Measurements from ENCODE around the gene ENGASE.
"Not testable (repeated sequence)": the region's sequence is repeated elsewhere in the genome, so short reads cannot be mapped to it uniquely, and the experiment has no call there.

ENGASE gene

DNA sequence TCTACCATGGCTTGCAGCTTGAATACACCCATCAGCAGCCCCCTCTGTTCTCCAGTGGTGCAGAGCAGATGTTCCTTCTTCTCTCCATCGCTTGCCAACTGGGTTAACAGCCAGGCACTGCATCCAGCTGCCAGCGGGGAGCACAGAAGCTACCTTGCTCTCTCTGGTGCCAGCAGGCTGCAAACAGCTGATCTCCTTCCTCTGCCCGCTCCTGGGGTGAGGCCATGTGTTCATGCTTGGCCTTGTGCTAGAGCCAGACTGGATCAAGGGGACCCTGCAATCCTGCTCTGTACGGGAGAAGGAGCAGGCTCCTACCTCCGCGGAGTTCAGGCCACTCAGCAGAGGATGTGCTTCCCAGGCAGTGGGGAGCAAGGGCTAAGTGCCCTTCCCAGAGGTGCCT lies 24.1 kb upstream of the ENGASE start:
- DNase-seq (ENCODE audit: extremely low read depth in 1 of 2, low read depth in 1 of 2): no peak

DNA sequence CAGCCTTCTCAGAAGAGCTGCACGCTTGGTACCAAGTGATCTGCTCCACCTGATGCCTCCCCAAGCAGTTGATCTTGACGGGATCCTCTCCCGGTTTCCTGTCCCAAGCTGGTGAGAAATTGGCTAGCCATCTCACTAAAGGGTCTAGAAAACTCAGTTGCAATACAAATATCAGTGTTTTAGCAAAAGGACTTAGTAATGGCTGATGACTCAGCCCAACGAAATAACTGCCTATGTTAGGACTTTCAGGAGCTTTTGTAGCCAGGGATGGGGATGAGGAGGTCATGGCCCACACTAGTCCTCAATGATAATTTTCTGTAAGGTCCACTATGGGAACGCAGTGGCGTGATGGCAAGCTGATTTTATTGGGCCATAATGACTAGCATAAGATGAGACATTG lies 23.3 kb upstream of the ENGASE start:
- DNase-seq (ENCODE audit: extremely low read depth in 1 of 2, low read depth in 1 of 2): no peak

- no peak for DNase-seq (ENCODE audit: extremely low read depth in 1 of 2, low read depth in 1 of 2)
Measured at GRCh38 chr17:79052131-79052530, 22.5 kb upstream of the ENGASE start.

DNA sequence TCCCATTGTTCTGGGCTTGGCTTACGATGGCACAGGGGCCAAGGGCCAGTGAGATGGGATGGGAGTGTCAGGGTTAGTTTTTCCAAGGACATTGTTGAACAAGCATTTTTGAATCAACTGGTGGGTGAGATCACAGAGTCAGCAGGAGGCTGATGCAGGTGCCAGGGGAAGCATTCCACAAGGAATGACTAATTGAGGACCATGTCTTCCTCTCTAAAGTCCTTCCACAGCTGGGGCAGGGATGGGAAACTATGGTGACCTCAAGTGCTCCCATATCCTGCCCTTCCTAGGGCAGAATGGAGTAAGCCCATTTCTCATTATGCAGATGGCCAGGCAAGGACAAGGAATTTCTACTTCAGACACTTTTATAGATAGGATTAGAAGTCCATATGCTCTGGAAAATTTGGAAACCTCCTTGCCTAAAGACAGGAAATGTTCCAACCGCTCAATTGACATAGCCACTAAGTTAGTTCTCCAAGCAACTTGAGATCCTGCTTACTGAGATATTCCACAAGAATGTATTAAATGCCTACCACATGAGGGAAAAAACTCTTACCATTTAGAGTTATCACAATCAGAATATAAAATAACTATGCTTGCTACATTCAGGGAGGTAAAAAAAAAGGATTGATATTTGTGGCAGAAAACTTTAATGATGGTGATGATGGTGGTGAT lies 21.2 kb upstream of the ENGASE start:
- no peak for DNase-seq (ENCODE audit: extremely low read depth in 1 of 2, low read depth in 1 of 2)

- no peak for DNase-seq (ENCODE audit: extremely low read depth in 1 of 2, low read depth in 1 of 2)
Measured at GRCh38 chr17:79054200-79054960, 20.2 kb upstream of the ENGASE start.

DNA sequence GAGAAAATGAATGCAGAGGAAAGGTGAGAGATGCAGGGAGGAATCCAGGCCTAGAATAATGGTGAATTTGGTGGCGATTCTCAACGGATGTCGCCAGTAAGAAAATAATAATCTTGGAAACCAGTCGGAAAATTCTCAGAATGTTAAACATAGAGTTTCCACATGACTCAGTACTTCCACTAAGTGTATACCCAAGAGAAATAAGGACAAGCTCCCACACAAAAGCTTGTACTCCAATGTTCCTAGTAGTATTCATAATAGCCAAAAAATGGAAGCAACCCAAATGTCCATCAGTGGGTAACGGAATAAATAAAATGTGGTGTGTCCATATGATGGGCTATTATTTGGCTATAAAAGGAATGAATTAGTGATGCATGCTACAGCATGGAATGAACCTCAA lies 19.4 kb upstream of the ENGASE start:
- no peak for DNase-seq (ENCODE audit: extremely low read depth in 1 of 2, low read depth in 1 of 2)

- DNase-seq (ENCODE audit: extremely low read depth in 1 of 2, low read depth in 1 of 2): no peak
Measured at GRCh38 chr17:79057737-79058385, 16.8 kb upstream of the ENGASE start.

DNA sequence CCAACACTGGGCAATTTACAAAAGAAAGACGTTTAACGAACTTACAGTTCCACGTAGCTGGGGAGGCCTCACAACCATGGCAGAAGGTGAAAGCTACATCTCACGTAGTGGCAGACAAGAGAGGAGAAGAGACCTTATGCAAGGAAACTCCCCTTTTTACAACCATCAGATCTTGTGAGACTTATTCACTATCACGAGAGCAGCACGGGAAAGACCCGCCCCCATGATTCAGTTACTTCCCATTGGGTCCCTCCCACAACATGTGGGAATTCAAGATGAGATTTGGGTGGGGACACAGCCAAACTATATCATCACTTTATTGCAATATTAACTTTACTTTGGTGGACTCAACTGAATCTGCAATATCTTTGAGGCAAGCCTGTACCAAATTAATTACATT lies 11.9 kb upstream of the ENGASE start:
- no peak for DNase-seq (ENCODE audit: extremely low read depth in 1 of 2, low read depth in 1 of 2)

DNA sequence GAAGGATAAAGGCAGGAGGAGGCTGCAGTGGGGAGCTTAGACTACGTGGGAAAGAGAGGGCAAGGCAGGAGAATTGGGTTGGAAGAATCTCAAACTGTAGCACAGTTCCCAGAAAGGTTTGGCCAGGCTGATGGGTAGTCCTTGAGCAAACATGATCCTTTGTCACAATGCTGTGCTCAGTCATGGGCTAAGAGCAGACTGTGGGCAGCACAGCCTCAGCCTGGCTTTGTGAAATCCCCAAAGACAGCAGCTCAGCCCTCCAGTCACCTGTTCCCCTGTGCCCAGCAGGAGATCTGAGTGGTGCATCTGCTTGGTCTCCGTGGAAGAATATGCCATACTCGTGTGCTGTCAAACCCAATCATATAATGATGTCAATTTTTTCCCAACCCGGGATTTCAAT lies 10.6 kb upstream of the ENGASE start:
- DNase-seq (ENCODE audit: extremely low read depth in 1 of 2, low read depth in 1 of 2): no peak

GRCh38 chr17:79065105-79065670 lies 9.4 kb upstream of the ENGASE start:
- no peak for DNase-seq (ENCODE audit: extremely low read depth in 1 of 2, low read depth in 1 of 2)

GRCh38 chr17:79066963-79067362 lies 7.7 kb upstream of the ENGASE start:
- no peak for DNase-seq (ENCODE audit: extremely low read depth in 1 of 2, low read depth in 1 of 2)

DNA sequence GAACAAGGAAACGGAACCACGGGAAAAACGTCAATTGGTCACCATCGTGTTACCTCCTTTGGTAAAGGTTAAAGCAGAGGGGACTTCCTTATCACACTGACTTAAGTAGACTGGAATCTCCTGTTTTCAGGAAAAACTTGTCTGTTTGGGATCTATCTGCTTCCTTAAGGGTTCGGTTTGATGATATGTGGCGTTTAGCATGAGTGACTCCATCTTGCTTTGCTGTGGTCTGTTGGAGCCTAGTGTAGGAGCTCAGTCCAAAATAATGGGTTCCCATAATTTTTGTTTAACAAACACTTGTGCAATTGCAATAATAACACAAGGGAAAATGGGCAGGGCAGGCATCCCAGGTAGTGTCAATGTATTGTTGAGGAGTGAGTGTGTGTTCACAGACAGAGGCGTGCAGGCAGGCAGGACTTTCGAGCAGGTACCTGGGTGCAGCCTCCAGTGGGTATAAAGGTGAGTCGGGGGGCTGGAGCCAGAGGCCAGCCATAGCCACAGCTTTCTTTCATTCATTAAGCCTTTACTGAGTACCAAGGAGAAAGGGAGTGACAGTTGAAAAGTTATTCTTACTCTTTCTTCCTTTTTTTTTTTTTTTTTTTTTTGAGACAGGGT lies 4.3 kb upstream of the ENGASE start:
- DNase-seq (ENCODE audit: extremely low read depth in 1 of 2, low read depth in 1 of 2): no peak

DNA sequence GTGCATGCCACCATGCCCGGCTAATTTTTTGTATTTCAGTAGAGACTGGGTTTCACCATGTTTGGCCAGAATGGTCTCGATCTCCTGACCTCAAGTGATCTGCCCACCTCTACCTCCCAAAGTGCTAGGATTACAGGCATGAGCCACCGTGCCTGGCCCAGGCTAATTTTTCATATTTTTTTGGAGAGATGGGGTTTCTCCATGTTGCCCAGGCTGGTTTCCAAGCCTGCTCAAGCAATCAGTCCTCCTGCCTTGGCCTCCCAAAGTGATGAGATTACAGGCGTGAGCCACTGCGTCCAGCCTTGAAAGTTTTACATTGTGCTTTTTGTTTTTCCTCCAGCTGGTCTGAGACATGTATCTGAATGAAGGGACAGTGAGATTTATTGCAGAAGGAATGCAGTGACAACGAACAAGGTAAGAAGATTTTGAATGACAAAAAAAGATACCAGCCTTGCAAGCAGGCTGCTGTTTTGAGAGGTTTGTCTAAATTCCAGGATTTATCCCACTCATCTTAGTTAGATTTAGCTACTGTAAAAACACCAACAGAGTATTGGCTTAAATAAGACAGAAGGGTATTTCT lies 3.4 kb upstream of the ENGASE start:
- no peak for DNase-seq (ENCODE audit: extremely low read depth in 1 of 2, low read depth in 1 of 2)

GRCh38 chr17:79072544-79072943 lies 2.1 kb upstream of the ENGASE start:
- DNase-seq (ENCODE audit: extremely low read depth in 1 of 2, low read depth in 1 of 2): no peak

GRCh38 chr17:79073016-79073705 lies 1.5 kb upstream of the ENGASE start:
- no peak for DNase-seq (ENCODE audit: extremely low read depth in 1 of 2, low read depth in 1 of 2)

GRCh38 chr17:79073706-79074088 lies 927 bp upstream of the ENGASE start:
- DNase-seq (ENCODE audit: extremely low read depth in 1 of 2, low read depth in 1 of 2): no peak

GRCh38 chr17:79074121-79074648 lies 439 bp upstream of the ENGASE start:
- DNase-seq (ENCODE audit: extremely low read depth in 1 of 2, low read depth in 1 of 2): not testable (repeated sequence)

DNA sequence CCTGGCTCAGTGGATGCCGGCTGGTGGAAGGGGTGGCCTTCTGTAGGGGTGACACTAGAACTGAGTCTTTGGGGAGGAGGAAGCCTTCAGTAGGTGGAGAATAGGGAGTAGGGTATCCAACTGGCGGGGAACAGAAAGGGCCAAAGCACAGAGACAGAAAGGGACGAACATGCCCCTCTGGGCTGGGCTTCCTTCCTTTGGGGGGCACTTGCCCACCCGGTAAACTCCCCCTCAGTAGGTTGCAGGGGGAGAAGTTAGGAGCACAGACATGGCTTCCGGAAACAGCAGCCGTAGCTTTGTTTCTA lies 774 bp downstream of the ENGASE start:
- DNase-seq (ENCODE audit: extremely low read depth in 1 of 2, low read depth in 1 of 2): no peak

- no peak for DNase-seq (ENCODE audit: extremely low read depth in 1 of 2, low read depth in 1 of 2)
Measured at GRCh38 chr17:79075861-79076406, 1.3 kb downstream of the ENGASE start.

GRCh38 chr17:79077587-79077986 lies 3.0 kb downstream of the ENGASE start:
- DNase-seq (ENCODE audit: extremely low read depth in 1 of 2, low read depth in 1 of 2): no peak
